ENCODE data around the gene DNAH2. TPM values are rescaled to one million over a fixed set of nuclear protein-coding genes. Genes with fewer than 3 reads are reported as not detected.

DNAH2 gene
- total and polyA plus RNA-seq, 2 of the 8 experiments (the other 6 are each of a cell fraction or from before 2014, with no cell fraction given), result 0.13 to 0.18 TPM

GRCh38 chr17:7854851-7855659 is 137.5 kb downstream of the DNAH2 start, which contains the start of gene TMEM88 (continued):
- TF ChIP-seq RNF2 (IDR thresholded peaks at IDR 0.05; ENCODE audit: borderline replicate concordance, low read depth, low read length, missing control alignments, poor library complexity, severe bottlenecking), result no peak
- no peak for TF ChIP-seq BCL11A (IDR thresholded peaks at IDR 0.05; ENCODE audit: low read depth in 2 of 2, low read length in 2 of 2)
- 0 out of 2 replicates have a peak, but pooled peaks have one; percentile 46 for TF ChIP-seq SP1 (IDR thresholded peaks at IDR 0.05; ENCODE audit: low read depth, low read length)
- TF ChIP-seq SIN3A (conservative IDR thresholded peaks at IDR 0.05 in 1 of 2, IDR thresholded peaks at IDR 0.05 in 1 of 2; ENCODE audit: low read depth in 1 of 2, low read length in 2 of 2), result no peak
- TF ChIP-seq, protein P1, sequence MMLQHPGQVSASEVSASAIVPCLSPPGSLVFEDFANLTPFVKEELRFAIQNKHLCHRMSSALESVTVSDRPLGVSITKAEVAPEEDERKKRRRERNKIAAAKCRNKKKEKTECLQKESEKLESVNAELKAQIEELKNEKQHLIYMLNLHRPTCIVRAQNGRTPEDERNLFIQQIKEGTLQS (IDR thresholded peaks at IDR 0.05; ENCODE audit: insufficient read depth, low read depth, low read length), result no peak
- peak; percentile 91 for TF ChIP-seq TEAD4 (IDR thresholded peaks at IDR 0.05; ENCODE audit: low read depth, low read length)
- TF ChIP-seq EZH2 (IDR thresholded peaks at IDR 0.05; ENCODE audit: low read depth, low read length, severe bottlenecking), result peak; percentile 76
- TF ChIP-seq JUND (IDR thresholded peaks at IDR 0.05; ENCODE audit: low read length), result no peak
- peak; percentile 66; the same call in 1 of the 2 replicates for TF ChIP-seq SUZ12 (IDR thresholded peaks at IDR 0.05; ENCODE audit: low read length)
- peak; percentile 40 for TF ChIP-seq KDM4A (IDR thresholded peaks at IDR 0.05; ENCODE audit: low read depth, low read length, severe bottlenecking)
- TF ChIP-seq FOSL1 (IDR thresholded peaks at IDR 0.05; ENCODE audit: insufficient read depth, low read depth, low read length), result no peak
